GM19025 (cell line): ENCODE data around the gene RWDD1.

Experiments used
- ATAC-seq: cut with Tn5 transposase; IDR thresholded peaks from one replicate; pipeline ENCODE4 v1.9.1; 2021; ENCODE audit warnings: mild to moderate bottlenecking, low read depth, moderate library complexity; ENCODE audit not compliant: unreplicated experiment

Gene RWDD1

GRCh38 chr6:116557893-116558292 lies 13.4 kb upstream of the RWDD1 start:
- ATAC-seq, result no peak

GRCh38 chr6:116560130-116560529 lies 11.2 kb upstream of the RWDD1 start:
- ATAC-seq, result no peak

- ATAC-seq, result peak; percentile 65
Measured at GRCh38 chr6:116561377-116562018, 9.8 kb upstream of the RWDD1 start.

- no peak for ATAC-seq
Measured at GRCh38 chr6:116562019-116562403, 9.3 kb upstream of the RWDD1 start.

- no peak for ATAC-seq
Measured at GRCh38 chr6:116562614-116563013, 8.7 kb upstream of the RWDD1 start.

- no peak for ATAC-seq
Measured at GRCh38 chr6:116563830-116564229, 7.5 kb upstream of the RWDD1 start.

GRCh38 chr6:116564311-116564710 lies 7.0 kb upstream of the RWDD1 start:
- ATAC-seq, result no peak

GRCh38 chr6:116564921-116565872 lies 6.1 kb upstream of the RWDD1 start:
- ATAC-seq, result no peak

- no peak for ATAC-seq
Measured at GRCh38 chr6:116568111-116568510, 3.2 kb upstream of the RWDD1 start.

GRCh38 chr6:116568821-116569755 lies 2.2 kb upstream of the RWDD1 start:
- no peak for ATAC-seq

GRCh38 chr6:116571683-116572000 lies 338 bp downstream of the RWDD1 start:
- no peak for ATAC-seq

GRCh38 chr6:116572162-116572561 lies 858 bp downstream of the RWDD1 start:
- ATAC-seq, result no peak

- no peak for ATAC-seq
Measured at GRCh38 chr6:116575227-116575626, 3.9 kb downstream of the RWDD1 start.

- ATAC-seq, result no peak
Measured at GRCh38 chr6:116577486-116577885, 6.2 kb downstream of the RWDD1 start.

- ATAC-seq, result no peak
Measured at GRCh38 chr6:116578335-116578734, 7.0 kb downstream of the RWDD1 start.

GRCh38 chr6:116579143-116579542 lies 7.8 kb downstream of the RWDD1 start:
- no peak for ATAC-seq

GRCh38 chr6:116580198-116580597 lies 8.9 kb downstream of the RWDD1 start:
- ATAC-seq, result no peak

GRCh38 chr6:116586276-116586675 lies 15.0 kb downstream of the RWDD1 start:
- ATAC-seq, result no peak

GRCh38 chr6:116586738-116587137 lies 15.4 kb downstream of the RWDD1 start:
- no peak for ATAC-seq

- no peak for ATAC-seq
Measured at GRCh38 chr6:116595247-116595646, 23.9 kb downstream of the RWDD1 start.

GRCh38 chr6:116596815-116597214 lies 25.5 kb downstream of the RWDD1 start:
- no peak for ATAC-seq
